ENCODE data around the gene KCTD15.

DNA sequence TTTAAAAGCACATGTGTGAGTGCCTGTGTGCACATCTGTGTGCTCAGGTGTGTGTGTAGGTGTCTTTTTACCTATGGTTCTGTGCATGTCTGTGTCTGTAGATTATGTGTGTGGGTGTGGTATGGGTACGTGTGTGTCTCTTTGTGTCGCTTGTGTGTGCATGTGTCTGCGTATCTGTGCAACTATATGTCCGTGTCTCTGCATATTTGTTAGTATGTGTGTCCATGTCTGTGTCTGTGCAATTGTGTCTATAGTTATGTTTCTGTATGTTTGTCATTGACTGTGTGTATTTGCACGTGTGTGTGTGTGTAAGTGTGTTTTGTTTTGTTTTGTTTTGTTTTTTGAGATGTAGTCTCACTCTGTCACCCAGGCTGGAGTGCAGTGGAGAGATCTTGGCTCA is 7.3 kb upstream of the KCTD15 start:
- TF ChIP-seq IRF2 (CRISPR knock-in tag; IDR thresholded peaks at IDR 0.05; ENCODE audit: borderline replicate concordance, low read depth) = no peak
- TF ChIP-seq, protein P1, sequence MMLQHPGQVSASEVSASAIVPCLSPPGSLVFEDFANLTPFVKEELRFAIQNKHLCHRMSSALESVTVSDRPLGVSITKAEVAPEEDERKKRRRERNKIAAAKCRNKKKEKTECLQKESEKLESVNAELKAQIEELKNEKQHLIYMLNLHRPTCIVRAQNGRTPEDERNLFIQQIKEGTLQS (CRISPR knock-in tag; conservative IDR thresholded peaks at IDR 0.05) = no peak
- TF ChIP-seq ZNF263 (CRISPR knock-in tag; IDR thresholded peaks at IDR 0.05; ENCODE audit: low read depth) = no peak
- TF ChIP-seq, protein P2, sequence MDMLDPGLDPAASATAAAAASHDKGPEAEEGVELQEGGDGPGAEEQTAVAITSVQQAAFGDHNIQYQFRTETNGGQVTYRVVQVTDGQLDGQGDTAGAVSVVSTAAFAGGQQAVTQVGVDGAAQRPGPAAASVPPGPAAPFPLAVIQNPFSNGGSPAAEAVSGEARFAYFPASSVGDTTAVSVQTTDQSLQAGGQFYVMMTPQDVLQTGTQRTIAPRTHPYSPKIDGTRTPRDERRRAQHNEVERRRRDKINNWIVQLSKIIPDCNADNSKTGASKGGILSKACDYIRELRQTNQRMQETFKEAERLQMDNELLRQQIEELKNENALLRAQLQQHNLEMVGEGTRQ (CRISPR knock-in tag; IDR thresholded peaks at IDR 0.05) = no peak
- no peak for TF ChIP-seq ATF1 (CRISPR knock-in tag; IDR thresholded peaks at IDR 0.05)
- TF ChIP-seq NR2C2 (CRISPR knock-in tag; IDR thresholded peaks at IDR 0.05) = no peak
- no peak for TF ChIP-seq NFYB (CRISPR knock-in tag; conservative IDR thresholded peaks at IDR 0.05; ENCODE audit: low read depth)
- TF ChIP-seq, protein P3, sequence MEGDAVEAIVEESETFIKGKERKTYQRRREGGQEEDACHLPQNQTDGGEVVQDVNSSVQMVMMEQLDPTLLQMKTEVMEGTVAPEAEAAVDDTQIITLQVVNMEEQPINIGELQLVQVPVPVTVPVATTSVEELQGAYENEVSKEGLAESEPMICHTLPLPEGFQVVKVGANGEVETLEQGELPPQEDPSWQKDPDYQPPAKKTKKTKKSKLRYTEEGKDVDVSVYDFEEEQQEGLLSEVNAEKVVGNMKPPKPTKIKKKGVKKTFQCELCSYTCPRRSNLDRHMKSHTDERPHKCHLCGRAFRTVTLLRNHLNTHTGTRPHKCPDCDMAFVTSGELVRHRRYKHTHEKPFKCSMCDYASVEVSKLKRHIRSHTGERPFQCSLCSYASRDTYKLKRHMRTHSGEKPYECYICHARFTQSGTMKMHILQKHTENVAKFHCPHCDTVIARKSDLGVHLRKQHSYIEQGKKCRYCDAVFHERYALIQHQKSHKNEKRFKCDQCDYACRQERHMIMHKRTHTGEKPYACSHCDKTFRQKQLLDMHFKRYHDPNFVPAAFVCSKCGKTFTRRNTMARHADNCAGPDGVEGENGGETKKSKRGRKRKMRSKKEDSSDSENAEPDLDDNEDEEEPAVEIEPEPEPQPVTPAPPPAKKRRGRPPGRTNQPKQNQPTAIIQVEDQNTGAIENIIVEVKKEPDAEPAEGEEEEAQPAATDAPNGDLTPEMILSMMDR (IDR thresholded peaks at IDR 0.05) = no peak
- TF ChIP-seq TEAD4 (CRISPR knock-in tag; IDR thresholded peaks at IDR 0.05) = no peak
- no peak for TF ChIP-seq ZNF416 (CRISPR knock-in tag; IDR thresholded peaks at IDR 0.05)

Measured in WTC11 (cell line).